Activated T-helper 2 cell treated with anti-CD3 and anti-CD28 coated beads, Interferon-gamma antibody, Interleukin-2, Interleukin-4, amounts not matched to agents 10 μg/mL and 5 μg/mL and 100 μg/mL, durations not matched to agents 14 hours and 24 hours and 36 hours (primary cell): ENCODE measurements around the gene PAPOLG. TPM values are rescaled to one million over a fixed set of nuclear protein-coding genes. Genes with fewer than 3 reads are reported as not detected.
"Not testable (repeated sequence)": the region's sequence is repeated elsewhere in the genome, so short reads cannot be mapped to it uniquely, and the experiment has no call there.

Source experiments
- DNase-seq: peaks from one replicate; pipeline ENCODE4 v3.0.0; 2021; ENCODE audit warnings: low spot score
- H3K27ac Mint-ChIP-seq: one replicate; pipeline ENCODE4 v1.8.0; 2021; ENCODE audit warnings: mixed read lengths
- H3K27me3 Mint-ChIP-seq: one replicate; pipeline ENCODE4 v1.8.0; 2021; ENCODE audit warnings: low read depth, mixed read lengths
- H3K36me3 Mint-ChIP-seq: one replicate; pipeline ENCODE4 v1.8.0; 2021; ENCODE audit warnings: low read depth, mixed read lengths
- H3K4me1 Mint-ChIP-seq: one replicate; pipeline ENCODE4 v1.8.0; 2021; ENCODE audit warnings: low read depth, mixed read lengths
- H3K4me3 Mint-ChIP-seq: one replicate; pipeline ENCODE4 v1.8.0; 2021; ENCODE audit warnings: low read depth, mild to moderate bottlenecking, moderate library complexity, mixed read lengths
- H3K9me3 Mint-ChIP-seq: one replicate; pipeline ENCODE4 v1.8.0; 2021; ENCODE audit warnings: mixed read lengths
- intact Hi-C: fragments of 100-400 bp; cut with micrococcal nuclease; formaldehyde crosslinking; loops from one replicate; pipeline ENCODE4 v1.15.1; 2023
- total RNA-seq: library from RNA; stranded (reverse); gene quantifications from 2 replicates; pipeline ENCODE4 v1.2.3, GENCODE V29; 2022

The PAPOLG gene
- total RNA-seq, 1 donor from 2014 or later, result 20.4 TPM

DNA sequence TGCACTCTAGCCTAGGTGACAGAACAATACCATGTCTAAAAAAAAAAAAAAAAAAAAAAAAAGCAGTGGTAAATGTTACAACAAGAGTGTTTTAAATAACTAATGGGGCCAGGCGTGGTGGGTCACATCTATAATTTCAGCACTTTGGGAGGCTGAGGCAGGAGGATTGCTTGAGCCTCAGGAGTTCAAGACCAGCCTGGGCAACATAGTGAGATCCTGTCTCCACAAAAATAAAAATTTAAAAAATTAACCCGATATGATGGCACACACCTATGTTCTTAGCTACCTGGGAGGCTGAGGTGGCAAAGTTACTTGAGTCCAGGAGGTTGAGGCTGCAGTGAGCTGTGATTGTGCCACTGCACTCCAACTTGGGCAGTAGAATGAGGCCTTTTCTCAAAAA is 37.1 kb downstream of the PAPOLG start:
- H3K9me3 Mint-ChIP-seq, result no peaks in the 10 kb centered on the region
- peaks cover 58% of the 10 kb centered on the region for H3K36me3 Mint-ChIP-seq
- no peak overlapping the region for H3K27ac Mint-ChIP-seq
- H3K4me3 Mint-ChIP-seq, result no peak overlapping the region
- H3K4me1 Mint-ChIP-seq, result peaks cover 16% of the 10 kb centered on the region
- H3K27me3 Mint-ChIP-seq, result no peaks in the 10 kb centered on the region
- intact Hi-C loops, result no loop called here
- DNase-seq, result no peak

DNA sequence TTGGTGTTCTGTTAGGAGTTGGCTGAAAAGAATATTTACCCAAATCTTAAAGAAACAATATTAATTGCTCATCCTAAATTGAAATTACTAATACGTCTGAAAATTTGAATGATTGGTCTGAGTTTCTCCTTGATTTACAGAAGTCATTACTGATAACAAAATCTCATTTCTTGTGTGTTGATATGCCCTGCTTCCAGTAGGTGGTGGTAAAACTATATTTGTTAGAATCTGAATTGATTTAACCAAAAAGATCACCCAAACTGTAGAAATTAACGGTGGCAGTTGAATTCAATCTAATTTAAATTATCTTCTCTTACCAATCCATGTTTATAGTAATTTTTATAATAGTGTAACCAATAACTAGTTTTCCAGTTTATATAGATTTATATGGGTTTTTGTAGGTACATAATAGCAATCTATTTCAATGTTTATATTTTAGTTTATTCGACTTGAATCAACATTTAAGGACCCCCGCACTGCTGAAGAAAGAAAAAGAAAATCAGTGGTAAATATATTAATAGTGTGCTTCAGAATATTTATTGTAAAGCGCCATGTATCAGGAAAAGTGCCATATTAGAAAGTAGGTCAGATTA is 38.3 kb downstream of the PAPOLG start:
- Mint-ChIP-seq H3K4me1 (peaks cover 16% of the 10 kb centered on the region), H3K36me3 (peaks cover 59% of the 10 kb centered on the region), H3K27ac (no peak overlapping the region), H3K9me3 (no peaks in the 10 kb centered on the region), H3K4me3 (no peak overlapping the region), H3K27me3 (no peaks in the 10 kb centered on the region)
- intact Hi-C loops, result loop anchor here (1.0 kb wide), 2 partner anchors 105 to 205 kb away; no protein-coding TSS in a partner anchor
- DNase-seq, result no peak

DNA sequence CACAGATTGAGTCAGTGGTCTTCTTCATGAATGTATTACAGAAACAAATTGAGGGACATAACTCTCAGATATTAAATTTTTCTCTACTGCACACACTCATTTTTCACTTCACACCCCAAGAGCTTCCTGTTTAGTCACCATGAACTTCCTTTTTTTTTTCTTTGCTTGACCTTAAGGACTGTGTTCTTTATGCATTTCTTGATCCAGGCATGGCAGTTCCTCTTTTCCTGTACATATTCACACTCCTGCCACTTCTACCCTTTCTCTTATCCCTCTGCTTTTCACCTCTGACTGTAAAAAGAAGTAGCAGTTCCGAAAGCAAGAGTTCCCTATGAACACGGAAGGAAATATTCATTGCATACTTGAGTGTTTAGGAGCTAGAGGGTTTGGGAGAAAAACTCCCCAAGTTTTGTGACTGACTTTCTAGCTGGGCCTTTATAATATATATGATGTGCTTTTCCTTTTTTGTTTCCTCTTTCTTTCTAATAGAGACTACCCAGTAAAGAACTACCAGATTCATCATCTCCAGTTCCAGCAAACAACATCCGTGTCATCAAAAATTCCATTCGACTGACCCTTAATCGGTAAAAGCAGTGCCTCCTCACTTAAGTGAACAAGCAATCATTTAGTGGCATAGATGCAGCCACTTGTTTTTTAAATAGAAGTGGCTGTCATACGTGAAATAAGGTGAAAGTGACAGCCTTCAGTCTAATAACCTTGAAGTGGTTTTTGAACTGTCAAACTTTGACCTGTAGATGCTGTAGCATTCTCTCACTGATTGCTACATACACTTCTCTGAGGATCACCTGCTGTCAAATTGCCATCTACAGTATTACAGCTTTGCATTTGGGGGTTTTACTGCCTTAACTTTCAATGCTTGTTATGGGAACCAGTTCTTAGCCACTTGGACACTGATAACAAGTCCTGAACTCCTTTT is 40.8 kb downstream of the PAPOLG start:
- Mint-ChIP-seq H3K9me3 (no peaks in the 10 kb centered on the region), H3K4me3 (no peak overlapping the region), H3K27me3 (no peaks in the 10 kb centered on the region), H3K4me1 (peaks cover 16% of the 10 kb centered on the region), H3K27ac (peak overlapping the region; percentile 74), H3K36me3 (peaks cover 48% of the 10 kb centered on the region)
- intact Hi-C loops, result no loop called here
- no peak for DNase-seq

DNA sequence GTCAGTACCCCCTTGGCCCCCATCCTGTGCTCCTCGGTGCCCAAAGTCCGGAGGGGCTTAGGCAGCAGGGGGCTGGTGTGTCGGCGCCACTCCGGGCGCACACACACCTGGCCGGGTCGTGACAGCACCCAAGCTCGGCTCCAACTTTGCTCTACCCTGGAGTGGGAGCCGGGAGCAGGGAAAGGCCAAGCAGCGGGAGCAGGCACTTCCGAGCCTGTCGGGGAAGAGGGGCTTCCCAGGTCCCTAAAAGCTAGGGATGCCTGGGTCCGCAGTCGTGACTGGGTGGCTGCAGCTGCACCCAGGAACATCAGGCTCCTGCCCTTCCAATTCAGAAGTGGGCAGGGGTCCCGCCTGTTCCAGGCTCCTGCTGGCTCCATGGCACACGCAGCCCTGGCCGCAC is 48.4 kb downstream of the PAPOLG start:
- Mint-ChIP-seq H3K27ac (no peak overlapping the region), H3K36me3 (peaks cover 4% of the 10 kb centered on the region), H3K27me3 (no peaks in the 10 kb centered on the region), H3K4me3 (no peak overlapping the region), H3K9me3 (no peaks in the 10 kb centered on the region), H3K4me1 (peaks cover 41% of the 10 kb centered on the region)
- DNase-seq, result no peak
- intact Hi-C loops, result loop anchor here (2.0 kb wide), 1 partner anchor 194 kb away; no protein-coding TSS in a partner anchor

DNA sequence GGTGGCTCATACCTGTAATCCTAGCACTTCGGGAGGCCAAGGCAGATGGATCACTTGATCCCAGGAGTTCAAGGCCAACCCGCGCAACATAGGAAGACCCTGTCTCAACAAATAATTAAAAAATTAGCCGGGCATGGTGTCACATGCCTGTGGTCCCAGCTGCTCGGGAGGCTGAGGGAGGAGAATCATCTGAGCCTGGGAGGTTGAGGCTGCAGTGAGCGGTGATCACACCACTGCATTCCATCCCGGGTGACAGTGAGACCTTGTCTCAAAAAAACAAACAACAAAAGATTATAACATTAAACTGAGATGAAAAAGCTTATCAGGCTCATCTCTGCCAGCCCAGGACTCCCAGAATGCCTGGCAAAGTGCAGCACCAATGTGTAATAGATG is 50.5 kb downstream of the PAPOLG start:
- H3K36me3 Mint-ChIP-seq, result peaks cover 3% of the 10 kb centered on the region
- H3K9me3 Mint-ChIP-seq, result no peaks in the 10 kb centered on the region
- H3K4me3 Mint-ChIP-seq, result no peak overlapping the region

DNA sequence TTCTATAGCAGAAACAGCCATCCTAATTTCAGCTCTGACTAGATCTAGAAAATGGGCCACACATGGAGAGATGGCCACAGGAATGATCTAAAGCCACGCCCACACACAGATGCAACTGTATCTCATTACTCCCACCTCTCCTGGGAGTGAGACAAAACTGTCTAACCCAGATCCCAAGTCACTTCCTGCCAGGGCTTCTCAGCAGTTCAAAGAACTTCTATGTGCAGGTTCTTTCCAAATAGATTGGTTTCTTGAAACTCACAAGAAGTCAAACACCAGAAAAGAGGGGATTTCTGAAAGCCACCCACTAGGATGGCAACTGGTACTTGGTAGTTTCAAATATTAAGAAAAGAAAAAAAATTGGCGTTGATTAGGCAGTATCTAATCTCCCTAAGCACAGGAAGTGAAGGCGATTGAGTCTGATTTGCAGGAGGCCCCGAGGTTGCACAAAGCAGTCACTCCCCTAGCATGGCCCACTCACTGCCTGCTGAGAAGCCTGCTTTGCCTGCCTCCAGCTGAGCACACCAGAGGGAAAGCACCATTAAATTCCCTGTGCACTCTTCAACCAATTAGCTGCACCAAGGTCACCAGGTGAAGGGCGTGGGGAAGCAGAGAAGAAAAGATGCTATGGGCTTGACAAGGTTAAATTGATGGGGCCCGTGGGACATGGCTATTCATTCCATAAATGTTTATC is 51.1 kb downstream of the PAPOLG start:
- Mint-ChIP-seq H3K36me3 (no peaks in the 10 kb centered on the region), H3K4me1 (peaks cover 48% of the 10 kb centered on the region), H3K9me3 (no peaks in the 10 kb centered on the region), H3K27me3 (no peaks in the 10 kb centered on the region), H3K4me3 (peak overlapping the region; percentile 10), H3K27ac (peak overlapping the region; percentile 89)
- no peak for DNase-seq
- intact Hi-C loops, result loop anchor here (1.0 to 5.0 kb wide), 5 partner anchors 11 to 370 kb away; partner anchors contain the start of genes PEX13, PUS10 and REL

More for the DNA sequence above, 50.5 kb downstream of the PAPOLG start:
- no peak for DNase-seq
- Mint-ChIP-seq H3K27ac (peak overlapping the region; percentile 89), H3K4me1 (peaks cover 48% of the 10 kb centered on the region), H3K27me3 (no peaks in the 10 kb centered on the region)
- intact Hi-C loops, result loop anchor here (2.0 to 5.0 kb wide), 3 partner anchors 74 to 371 kb away; partner anchors contain the start of genes PEX13, PUS10 and REL

DNA sequence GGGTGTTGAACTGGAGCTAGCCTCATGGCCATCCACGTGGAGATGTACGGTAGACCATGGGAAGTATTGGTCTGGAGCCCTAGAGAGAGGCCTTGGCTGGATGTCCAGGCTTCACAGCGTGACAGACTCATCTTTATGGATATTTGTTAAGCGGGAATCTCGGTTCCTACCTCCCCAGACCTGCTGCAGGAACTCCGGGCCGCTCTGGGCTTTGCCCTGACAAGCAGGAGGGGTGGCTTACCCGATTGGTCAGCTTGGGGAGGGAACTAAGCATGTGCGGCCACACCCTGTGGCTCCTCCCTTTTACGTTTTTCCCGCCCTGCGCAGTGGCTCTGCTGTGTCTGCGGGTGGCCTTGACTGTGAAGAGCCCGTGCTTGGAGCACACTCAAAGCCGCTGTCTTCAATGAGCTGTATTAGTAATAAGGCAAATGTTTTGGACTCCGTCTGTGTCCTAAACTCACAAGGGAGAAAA is 52.3 kb downstream of the PAPOLG start:
- no peak overlapping the region for H3K4me3 Mint-ChIP-seq
- peak overlapping the region; percentile 89 for H3K27ac Mint-ChIP-seq
- no peak for DNase-seq
- no peaks in the 10 kb centered on the region for H3K27me3 Mint-ChIP-seq
- H3K9me3 Mint-ChIP-seq, result no peaks in the 10 kb centered on the region
- H3K36me3 Mint-ChIP-seq, result no peaks in the 10 kb centered on the region
- intact Hi-C loops, result loop anchor here (5.0 kb wide), 2 partner anchors 209 to 369 kb away; partner anchors contain the start of genes PEX13 and PUS10
- peaks cover 48% of the 10 kb centered on the region for H3K4me1 Mint-ChIP-seq

DNA sequence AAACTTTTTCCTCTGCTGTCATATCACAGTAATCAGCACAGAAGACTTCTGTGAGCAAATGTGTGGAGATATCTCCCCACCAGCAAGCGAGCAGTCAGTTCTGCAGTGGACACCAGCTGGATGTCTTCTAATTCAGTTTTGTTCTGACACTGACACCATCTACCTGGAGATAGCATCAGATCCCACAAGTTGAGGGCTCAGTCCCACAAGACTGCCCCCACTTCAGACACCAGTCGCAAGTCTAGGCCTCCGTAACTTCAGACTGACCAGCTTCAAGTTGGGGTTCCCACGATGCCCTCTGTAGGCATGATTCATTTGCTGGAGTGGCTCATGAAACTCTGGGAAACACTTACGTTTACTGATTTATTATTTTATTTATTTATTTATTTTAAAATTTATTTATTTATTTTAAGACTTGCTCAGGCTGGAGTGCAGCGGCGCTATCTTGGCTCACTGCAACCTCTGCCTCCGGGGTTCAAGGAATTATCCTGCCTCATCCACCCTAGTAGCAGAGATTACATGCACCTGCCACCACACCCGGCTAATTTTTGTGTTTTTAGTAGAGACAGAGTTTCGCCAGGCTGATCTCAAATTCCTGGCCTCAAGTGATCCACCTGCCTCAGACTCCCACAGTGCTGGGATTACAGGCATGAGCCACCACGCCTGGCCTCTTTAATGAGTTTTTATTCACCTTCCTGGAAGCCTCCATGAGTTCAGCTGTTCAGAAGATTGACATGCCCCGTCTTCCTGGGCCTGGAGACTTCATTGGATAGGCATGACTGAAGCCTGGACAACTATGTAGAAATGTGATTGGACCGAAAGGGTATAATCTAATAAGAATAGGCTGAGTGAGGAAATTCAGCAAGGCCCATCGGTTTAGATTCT is 55.7 kb downstream of the PAPOLG start:
- Mint-ChIP-seq H3K9me3 (no peaks in the 10 kb centered on the region), H3K4me3 (no peak overlapping the region), H3K27me3 (no peaks in the 10 kb centered on the region), H3K4me1 (peaks cover 34% of the 10 kb centered on the region), H3K36me3 (no peaks in the 10 kb centered on the region), H3K27ac (no peak overlapping the region)
- intact Hi-C loops, result no loop called here
- DNase-seq, result no peak

DNA sequence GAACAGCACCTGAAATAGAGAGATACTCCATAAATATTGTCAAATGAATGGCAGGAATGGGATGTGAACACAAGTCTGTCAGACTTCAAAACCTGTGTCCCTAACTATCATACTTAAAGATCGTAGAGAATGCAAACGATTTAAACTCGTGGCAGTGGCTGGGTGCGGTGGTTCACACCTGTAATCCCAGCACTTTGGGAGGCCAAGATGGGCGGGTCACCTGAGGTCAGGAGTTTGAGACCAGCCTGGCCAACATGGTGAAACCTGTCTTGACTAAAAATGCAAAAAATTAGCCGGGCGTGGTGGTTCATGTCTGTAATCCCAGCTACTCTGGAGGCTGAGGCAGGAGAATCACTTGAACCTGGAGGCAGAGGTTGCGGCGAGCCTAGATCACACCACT is 61.1 kb downstream of the PAPOLG start:
- Mint-ChIP-seq H3K27ac (peak overlapping the region; percentile 24), H3K4me1 (peaks cover 42% of the 10 kb centered on the region)
- intact Hi-C loops, result loop anchor here (5.0 kb wide), 1 partner anchor 60 kb away; the partner anchor contains the start of gene PAPOLG
- not testable (repeated sequence) for H3K36me3 Mint-ChIP-seq, H3K9me3 Mint-ChIP-seq, H3K27me3 Mint-ChIP-seq, H3K4me3 Mint-ChIP-seq, DNase-seq

DNA sequence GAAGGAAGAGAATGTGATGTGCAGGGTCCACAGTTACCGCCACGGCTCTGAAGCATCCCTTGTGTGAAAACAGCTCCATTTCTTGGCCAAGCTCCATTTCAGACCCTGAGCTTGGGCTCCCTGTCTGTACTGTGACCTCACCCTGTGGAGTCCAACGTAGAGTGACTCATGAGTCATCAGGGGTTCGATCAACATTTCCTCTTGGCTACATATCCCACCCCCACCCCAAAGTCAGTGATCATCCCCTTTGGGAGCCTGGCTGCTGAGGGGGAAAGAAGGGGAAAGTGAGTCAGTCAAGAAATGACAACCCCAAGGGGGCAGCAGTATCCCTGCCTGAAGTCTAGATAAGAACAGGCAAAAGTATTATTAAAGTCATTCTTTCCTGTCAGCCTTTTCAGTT is 62.2 kb downstream of the PAPOLG start:
- Mint-ChIP-seq H3K27me3 (no peaks in the 10 kb centered on the region), H3K9me3 (peaks cover 4% of the 10 kb centered on the region), H3K4me3 (peak overlapping the region; percentile 54), H3K36me3 (peaks cover 3% of the 10 kb centered on the region), H3K27ac (peak overlapping the region; percentile 87), H3K4me1 (peaks cover 42% of the 10 kb centered on the region)
- intact Hi-C loops, result loop anchor here (1.0 to 5.0 kb wide), 6 partner anchors 11 to 159 kb away; partner anchors contain the start of genes PAPOLG and REL
- DNase-seq, result no peak

DNA sequence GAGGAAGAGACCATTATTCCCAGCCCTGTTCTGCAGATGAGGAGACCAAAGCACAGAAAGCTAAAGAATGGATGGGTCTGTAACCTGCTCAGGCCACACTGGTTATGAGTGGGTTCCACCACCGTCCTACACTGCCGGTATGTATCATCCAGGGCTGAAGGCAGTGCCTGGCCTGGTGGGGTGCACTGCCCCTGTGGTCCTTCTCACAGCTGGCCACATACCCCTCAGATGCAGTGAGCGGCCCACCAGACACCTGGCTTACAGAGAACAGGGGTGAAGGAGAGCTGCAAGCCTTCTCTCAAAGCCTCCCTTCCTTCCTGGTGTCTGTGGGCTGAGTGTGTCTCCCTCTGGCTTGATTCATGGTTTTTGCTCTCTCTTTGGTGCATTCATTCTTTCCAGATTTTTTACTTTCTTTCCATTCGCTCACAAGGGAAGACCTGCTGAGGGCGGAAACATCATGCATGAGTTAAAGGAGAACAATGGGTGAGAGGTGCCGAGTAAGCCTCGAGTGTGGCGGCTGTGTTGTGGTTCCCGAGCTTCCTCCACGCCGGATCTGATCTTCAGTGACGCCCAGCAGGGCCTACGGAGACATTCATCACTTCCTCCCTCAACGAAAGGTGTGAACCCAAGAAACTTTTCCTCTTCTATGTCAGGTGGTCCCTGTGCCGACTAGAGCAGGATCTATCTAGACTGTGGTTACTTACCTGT is 63.2 kb downstream of the PAPOLG start:
- H3K4me3 Mint-ChIP-seq, result peak overlapping the region; percentile 23
- intact Hi-C loops, result loop anchor here (1.0 to 5.0 kb wide), 3 partner anchors 13 to 62 kb away; partner anchors contain the start of gene PAPOLG
- peaks cover 3% of the 10 kb centered on the region for H3K36me3 Mint-ChIP-seq
- DNase-seq, result peak; percentile 75
- no peaks in the 10 kb centered on the region for H3K27me3 Mint-ChIP-seq
- peak overlapping the region; percentile 87 for H3K27ac Mint-ChIP-seq
- peaks cover 42% of the 10 kb centered on the region for H3K4me1 Mint-ChIP-seq
- peaks cover 4% of the 10 kb centered on the region for H3K9me3 Mint-ChIP-seq
